HG03135 (cell line): ENCODE results near the gene ITGA11.

Source experiments
- ATAC-seq: cut with Tn5 transposase; IDR thresholded peaks from one replicate; pipeline ENCODE4 v1.9.1; 2021; ENCODE audit warnings: mild to moderate bottlenecking, moderate library complexity; ENCODE audit not compliant: unreplicated experiment

The ITGA11 gene

DNA sequence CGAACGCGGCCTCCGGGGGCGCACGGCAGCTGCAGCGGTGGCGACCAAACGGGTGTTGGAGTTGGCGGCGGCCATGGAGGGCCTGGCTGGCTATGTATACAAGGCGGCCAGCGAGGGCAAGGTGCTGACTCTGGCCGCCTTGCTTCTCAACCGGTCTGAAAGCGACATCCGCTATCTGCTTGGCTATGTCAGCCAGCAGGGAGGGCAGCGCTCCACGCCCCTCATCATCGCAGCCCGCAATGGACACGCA is 153.7 kb downstream of the ITGA11 start:
- peak; percentile 51 for ATAC-seq

DNA sequence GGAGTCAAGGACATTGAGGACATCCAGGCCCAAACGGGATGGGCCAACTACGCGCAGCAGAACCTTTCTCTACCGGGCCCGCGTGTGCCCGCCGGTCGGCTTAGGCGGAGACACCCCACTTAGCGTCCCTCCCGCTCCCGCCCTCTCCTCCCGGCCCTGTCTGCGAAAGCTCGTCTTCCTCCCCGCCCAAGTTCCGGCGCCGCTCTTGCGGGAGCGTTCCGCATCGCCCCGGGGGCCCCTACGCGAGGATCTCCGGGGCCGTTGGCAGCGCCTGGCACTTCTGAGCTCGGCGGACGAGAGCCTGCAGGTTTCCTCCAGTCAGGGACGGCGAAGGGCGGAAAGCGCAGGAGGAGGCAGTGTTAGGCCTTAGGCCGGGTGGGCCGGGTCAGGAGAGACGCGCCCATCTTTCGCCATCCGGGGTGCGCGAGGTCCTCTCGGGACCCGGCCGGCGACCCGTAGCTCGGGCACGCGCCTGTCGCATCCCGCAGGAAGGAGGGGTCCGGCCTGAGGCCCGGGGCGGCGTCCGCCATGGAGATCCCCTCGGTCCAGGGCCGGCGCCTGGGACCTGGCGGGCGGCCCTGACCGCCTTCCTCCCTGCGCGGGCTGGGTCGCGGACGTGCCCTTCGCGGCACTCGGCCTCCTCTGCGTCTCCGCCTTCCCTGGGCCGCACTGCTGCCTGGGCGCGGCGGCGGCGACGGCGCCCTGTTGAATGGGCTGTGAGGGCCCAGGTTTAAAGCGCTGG is 154.2 kb downstream of the ITGA11 start, which contains the start of gene FEM1B:
Gene FEM1B (plus strand): TSS at position 143 of the 742 bp plus-strand sequence. CDS start 673 bp downstream, outside the sequence.
- ATAC-seq = peak; percentile 72

DNA sequence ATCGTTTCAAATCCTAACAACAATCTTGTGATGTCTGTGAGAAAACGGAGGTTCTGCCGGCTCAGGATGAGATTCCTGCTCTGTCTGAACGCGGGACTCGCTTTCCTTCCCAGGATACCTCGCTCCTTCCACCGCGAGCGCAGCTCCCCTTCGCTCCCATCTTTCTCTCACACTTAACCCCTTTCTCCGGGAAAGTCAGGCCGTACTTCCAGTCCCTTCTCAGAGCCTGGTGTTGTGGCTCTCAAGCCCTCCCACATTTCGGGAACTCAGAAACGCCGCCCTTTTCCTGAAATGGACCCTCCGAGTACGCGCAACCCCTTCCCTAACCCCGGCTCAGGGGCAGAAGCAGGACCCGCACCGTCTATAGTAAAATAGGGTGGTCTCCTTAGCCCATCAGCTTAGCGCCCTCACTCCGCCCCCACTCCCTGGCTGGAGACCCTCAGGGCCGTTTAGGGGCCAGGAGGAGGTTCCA is 154.8 kb downstream of the ITGA11 start:
- no peak for ATAC-seq

- no peak for ATAC-seq
Measured at GRCh38 chr15:68276668-68277067, 155.3 kb downstream of the ITGA11 start.

- no peak for ATAC-seq
Measured at GRCh38 chr15:68275165-68275746, 156.7 kb downstream of the ITGA11 start.

- ATAC-seq = no peak
Measured at GRCh38 chr15:68274201-68274848, 157.6 kb downstream of the ITGA11 start.

DNA sequence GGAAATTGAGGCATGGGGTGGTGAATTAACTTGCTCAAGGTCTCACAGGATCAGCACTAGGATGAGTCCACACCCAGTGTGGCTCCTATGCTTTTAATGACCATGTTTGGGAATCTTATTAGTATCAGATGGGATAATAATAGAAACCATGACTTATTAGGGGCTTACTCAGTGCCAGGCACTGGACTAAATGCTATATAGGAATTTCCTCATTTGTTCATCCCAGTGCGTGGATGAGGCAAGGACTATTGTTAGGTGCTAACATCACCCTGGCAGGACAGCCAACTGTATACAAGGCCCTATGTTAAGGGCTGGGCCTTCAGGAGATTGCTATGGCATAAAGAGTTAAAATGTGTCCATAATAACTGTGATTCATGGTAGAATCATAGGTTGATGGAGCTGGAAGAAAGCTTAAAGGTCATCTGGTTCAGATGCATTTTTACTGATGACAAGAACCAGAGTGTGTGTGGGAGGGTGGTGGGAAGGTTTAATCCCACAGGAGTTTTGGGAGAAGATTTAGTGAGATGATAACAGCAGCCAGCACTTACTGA is 159.2 kb downstream of the ITGA11 start:
- ATAC-seq = no peak

DNA sequence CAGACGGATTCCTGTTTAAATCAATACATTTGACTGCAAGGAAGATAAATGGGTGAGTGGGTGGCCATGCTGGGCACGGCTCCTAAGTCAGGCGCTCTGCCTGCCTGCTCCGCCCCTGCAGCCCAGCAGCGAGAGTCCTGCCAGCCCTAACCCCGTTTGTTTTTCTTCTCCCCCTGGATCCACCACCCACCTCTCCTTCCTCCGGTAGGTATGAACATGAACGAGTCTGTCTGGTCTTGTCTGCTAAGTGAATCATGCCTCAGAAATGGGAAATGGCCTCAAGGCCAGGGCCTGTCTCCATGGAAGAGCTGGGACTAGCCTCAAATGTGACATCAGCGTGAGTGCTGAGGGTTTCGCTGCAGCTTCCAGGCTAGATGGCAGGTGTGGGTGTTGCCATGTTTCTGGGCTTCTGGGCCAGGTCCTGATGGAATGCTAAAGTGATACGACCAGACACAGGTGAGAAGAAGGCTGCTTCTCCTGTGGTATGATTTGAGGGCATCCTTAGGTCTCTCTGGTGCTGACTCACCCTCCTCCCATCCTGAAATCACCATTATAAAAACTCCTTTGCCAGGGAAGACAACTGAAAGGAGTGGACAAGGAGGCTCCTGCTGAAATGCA is 160.0 kb downstream of the ITGA11 start:
- no peak for ATAC-seq

GRCh38 chr15:68268405-68268804 is 163.6 kb downstream of the ITGA11 start:
- ATAC-seq = no peak

DNA sequence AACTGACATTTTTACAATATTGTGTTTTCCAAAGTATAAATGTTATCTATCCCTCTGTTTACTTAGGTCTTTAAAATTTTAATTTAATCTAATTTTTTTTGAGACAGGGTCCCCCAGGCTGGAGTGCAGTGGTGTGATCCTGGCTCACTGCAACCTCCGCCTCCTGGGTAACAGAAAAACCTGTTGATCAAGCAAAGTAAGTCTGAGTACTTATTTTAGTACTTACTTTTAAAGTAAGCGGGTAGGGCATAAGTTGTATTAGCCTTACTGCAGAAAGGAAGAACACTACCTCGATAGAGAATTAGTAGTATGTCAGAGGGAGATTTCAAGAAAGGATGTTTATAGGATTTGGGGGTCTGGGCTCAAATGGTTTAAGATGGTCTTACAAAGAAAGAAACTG is 166.3 kb downstream of the ITGA11 start:
- ATAC-seq = no peak

- no peak for ATAC-seq
Measured at GRCh38 chr15:68265081-68265480, 166.9 kb downstream of the ITGA11 start.

DNA sequence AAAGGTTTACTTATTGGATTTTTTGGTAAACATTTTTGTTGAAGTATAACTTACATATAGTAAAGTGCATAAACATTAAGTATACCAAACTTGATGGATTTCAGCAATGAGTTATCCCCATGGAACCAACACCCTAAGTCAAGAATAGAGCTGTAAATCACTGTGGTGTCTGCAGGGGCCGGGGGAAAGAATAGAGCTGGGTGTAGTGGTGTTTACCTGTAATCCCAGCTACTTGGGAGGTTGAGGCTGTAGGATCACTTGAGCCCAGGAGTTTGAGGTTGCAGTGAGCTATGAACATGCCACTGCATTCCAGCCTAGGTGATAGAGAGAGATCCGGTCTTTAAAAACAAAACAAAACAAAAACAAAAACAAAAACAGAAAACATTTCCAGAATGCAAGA is 167.7 kb downstream of the ITGA11 start:
- ATAC-seq = no peak

GRCh38 chr15:68262514-68263356 is 169.2 kb downstream of the ITGA11 start:
- no peak for ATAC-seq

- ATAC-seq = no peak
Measured at GRCh38 chr15:68261980-68262379, 170.0 kb downstream of the ITGA11 start.

DNA sequence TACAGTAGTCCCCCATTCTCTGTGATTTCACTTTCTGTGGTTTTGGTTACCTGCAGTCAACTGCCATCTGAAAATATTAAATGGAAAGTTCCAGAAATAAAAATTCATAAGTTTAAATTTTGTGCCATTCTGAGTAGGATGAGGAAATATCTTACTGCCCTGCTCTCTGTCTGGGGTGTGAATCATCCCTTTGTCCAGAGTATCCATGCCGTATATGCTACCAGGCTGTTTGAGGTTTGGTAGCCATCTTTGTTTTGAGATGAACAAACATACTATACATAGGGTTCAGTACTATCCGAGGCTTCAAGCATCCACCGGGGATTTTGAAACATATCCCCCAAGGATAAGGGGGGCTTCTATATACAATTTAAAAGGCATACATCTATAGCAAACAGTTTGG is 170.7 kb downstream of the ITGA11 start:
- ATAC-seq = no peak

DNA sequence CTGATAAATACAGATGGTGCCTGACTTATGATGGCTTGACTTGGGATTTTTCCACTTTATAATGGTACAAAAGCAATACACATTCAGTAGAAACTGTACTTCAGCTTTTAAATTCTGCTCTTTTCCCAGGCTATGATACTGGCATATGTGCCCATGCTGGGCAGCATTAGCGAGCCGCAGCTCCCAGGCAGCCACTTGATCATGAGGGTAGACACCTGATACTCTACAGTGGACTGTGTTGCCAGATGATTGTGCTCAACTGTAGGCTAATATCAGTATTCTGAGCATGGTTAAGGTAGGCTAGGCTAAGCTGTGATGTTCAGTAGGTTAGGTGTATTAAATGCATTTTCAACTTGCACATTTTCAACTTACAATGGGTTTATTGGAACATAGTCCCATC is 172.1 kb downstream of the ITGA11 start:
- no peak for ATAC-seq

- ATAC-seq = no peak
Measured at GRCh38 chr15:68258692-68259091, 173.3 kb downstream of the ITGA11 start.

GRCh38 chr15:68256675-68257450 is 175.1 kb downstream of the ITGA11 start:
- no peak for ATAC-seq

DNA sequence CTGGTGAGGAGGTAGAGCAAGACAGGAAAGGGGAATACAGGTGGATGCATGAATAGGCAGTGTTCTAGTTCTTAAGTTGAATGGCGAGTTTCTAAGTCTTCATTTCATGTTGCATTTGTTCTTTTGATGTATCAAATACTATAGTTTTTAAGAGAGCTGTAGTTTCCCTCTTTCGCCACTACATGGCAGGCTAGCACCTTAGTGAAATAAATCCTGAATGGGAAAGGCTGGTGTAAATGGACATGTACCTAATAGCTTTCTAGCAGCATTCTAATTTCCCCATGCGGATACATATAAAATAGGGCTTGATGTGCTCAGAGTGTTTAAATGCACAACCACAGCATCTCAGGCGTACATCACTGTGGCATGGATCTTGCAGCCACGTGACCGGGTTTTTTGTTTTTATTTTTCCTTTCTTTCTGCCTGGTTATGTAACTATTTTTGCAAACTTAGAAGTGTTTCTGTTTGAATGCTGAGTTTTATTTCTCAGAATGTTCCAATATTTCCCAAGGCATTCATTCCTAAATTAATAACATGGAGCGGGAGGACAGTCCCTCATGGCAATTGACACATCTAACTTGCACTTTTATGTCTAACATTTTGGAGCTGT is 178.9 kb downstream of the ITGA11 start:
- no peak for ATAC-seq
